ENCODE results near the gene DARS1.
A peak's percentile ranks its signal among the peaks of the same experiment; 100 is the strongest.

GRCh38 chr2:136024185-136024584 is 38.8 kb upstream of the DARS1 start:
- TF ChIP-seq CTCF (conservative IDR thresholded peaks at IDR 0.05; ENCODE audit: low read length), result peak; percentile 33; the same call in 1 of the 2 replicates
- no peak for TF ChIP-seq EZH2phosphoT487 (IDR thresholded peaks at IDR 0.05; ENCODE audit: borderline replicate concordance)
